ENCODE data around the gene TTI1.

Gene TTI1

DNA sequence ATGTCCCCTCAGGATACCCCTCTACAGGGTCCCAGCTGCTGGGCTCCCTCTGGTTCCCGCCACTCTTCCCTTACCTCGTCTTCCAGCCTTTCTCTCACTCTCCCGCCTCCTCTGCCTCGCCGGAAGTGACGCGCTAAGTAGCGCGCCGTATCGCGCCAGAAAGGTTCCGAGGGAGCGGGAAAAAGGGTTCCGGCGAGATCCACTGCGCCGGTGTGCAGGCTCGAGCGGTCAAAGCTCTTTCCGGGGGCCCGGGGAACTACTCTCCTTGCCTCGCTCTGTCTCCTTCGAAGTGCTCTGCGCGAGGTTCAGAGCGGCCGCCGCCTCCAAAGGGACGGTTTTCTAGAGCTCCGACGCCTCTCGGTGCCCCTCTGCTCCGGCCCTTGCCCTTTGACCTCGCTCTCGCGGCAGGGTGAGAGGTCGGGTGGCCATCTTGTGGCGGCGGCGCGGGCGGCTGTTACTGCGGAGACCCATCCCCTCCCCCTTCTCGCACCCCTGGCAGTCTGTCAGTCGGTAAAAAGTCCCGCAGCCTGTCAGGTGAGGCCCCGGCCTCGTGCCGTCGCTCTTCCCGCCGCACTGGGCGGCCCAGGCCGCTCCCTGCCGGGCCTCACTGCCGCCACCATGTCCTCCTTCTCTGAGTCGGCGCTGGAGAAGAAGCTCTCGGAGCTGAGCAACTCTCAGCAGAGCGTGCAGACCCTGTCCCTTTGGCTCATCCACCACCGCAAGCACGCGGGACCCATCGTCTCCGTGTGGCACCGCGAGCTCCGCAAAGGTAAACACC is at the start of gene TTI1, which contains the start of gene RPRD1B:
Gene TTI1 (minus strand): TSS at position 127 of the 778 bp plus-strand sequence. CDS start 19,640 bp downstream, outside the sequence.
Gene RPRD1B (plus strand): TSS at position 417 of the 778 bp plus-strand sequence. CDS start 202 bp downstream, at position 619.
- Histone ChIP-seq H3K27ac (peak within 1 kb of the TSS; percentile 96), H3K4me3 (ENCODE audit: low read depth in 1 of 2, low read length in 1 of 2) (peak within 1 kb of the TSS; percentile 93 to 96), H3K36me3 (peaks cover 13% of the 10 kb centered on the region), H3K4me1 (ENCODE audit: control insufficient read depth in 1 of 2, insufficient read depth in 1 of 2, low read depth in 1 of 2, low read length in 1 of 2) (peaks cover 26 to 39% of the 10 kb centered on the region in 2 experiments), H3K9me3 (no peaks in the 10 kb centered on the region), H3K27me3 (no peaks in the 10 kb centered on the region)
- TF ChIP-seq, protein P1, sequence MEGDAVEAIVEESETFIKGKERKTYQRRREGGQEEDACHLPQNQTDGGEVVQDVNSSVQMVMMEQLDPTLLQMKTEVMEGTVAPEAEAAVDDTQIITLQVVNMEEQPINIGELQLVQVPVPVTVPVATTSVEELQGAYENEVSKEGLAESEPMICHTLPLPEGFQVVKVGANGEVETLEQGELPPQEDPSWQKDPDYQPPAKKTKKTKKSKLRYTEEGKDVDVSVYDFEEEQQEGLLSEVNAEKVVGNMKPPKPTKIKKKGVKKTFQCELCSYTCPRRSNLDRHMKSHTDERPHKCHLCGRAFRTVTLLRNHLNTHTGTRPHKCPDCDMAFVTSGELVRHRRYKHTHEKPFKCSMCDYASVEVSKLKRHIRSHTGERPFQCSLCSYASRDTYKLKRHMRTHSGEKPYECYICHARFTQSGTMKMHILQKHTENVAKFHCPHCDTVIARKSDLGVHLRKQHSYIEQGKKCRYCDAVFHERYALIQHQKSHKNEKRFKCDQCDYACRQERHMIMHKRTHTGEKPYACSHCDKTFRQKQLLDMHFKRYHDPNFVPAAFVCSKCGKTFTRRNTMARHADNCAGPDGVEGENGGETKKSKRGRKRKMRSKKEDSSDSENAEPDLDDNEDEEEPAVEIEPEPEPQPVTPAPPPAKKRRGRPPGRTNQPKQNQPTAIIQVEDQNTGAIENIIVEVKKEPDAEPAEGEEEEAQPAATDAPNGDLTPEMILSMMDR (IDR thresholded peaks at IDR 0.05): no peak

DNA sequence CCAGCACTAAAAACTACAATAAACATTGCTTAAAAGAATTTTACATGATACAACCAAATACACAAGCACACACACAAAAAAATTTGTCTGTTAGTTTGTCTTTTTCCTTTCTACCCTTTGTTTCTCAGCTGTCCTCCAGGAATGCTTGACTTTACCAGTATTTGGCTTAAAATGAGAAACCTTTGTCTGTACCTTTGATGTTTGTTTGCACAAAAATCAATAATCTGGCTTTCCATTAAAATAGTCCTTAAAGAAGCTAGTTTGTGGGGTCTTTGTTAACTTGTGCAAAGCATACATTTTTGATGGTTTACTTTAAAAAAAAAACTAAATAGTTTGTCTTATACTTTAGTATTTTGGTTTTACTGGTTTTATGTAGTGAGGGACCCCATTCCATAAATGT is 49.6 kb upstream of the TTI1 start:
- H3K27ac ChIP-seq: no peak overlapping the region
- no peaks in the 10 kb centered on the region for H3K9me3 ChIP-seq
- H3K27me3 ChIP-seq: no peaks in the 10 kb centered on the region
- H3K4me3 ChIP-seq (ENCODE audit: low read depth in 1 of 2, low read length in 1 of 2): no peak overlapping the region
- no peaks in the 10 kb centered on the region for H3K4me1 ChIP-seq (ENCODE audit: control insufficient read depth in 1 of 2, insufficient read depth in 1 of 2, low read depth in 1 of 2, low read length in 1 of 2)
- H3K36me3 ChIP-seq: peaks cover 57% of the 10 kb centered on the region
- TF ChIP-seq, protein P1 (IDR thresholded peaks at IDR 0.05): no peak

DNA sequence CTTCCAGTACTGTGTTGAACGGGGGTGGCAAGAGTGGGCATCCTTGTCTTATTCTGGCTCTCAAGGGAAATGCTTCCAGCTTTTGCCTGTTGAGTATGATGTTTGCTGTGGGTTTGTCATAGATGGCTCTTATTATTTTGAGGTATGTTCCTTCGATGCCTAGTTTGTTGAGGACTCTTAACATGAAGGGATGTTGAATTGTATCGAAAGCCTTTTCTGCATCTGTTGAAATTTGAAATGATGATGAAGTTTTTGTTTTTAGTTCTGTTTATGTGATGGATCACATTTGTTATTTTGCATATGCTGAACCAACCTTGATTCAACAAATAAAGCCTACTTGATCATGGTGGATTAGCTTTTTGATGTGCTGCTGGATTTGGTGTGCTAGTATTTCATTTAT is 48.3 kb upstream of the TTI1 start:
- no peaks in the 10 kb centered on the region for H3K9me3 ChIP-seq
- TF ChIP-seq, protein P1 (IDR thresholded peaks at IDR 0.05): no peak
- peaks cover 53% of the 10 kb centered on the region for H3K36me3 ChIP-seq
- no peaks in the 10 kb centered on the region for H3K27me3 ChIP-seq
- H3K4me1 ChIP-seq (ENCODE audit: control insufficient read depth in 1 of 2, insufficient read depth in 1 of 2, low read depth in 1 of 2, low read length in 1 of 2): no peaks in the 10 kb centered on the region
- no peak overlapping the region for H3K4me3 ChIP-seq (ENCODE audit: low read depth in 1 of 2, low read length in 1 of 2)
- H3K27ac ChIP-seq: no peak overlapping the region

DNA sequence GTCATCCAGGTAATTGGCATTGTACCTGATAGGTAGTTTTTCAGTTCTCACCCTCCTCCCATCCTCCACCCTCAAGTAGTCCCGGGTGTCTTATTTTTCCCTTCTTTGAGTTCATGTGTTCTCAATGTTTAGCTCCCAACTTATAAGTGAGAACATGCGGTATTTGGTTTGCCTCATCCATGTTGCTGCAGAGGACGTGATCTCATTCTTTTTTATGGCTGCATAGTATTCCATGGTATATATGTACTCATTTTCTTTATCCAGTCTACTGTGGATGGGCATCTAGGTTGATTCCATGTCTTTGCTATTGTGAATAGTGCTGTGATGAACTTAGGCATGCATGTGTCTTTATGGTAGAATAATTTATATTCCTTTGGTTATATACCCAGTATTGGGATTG is 46.1 kb upstream of the TTI1 start:
- Histone ChIP-seq H3K4me1 (ENCODE audit: control insufficient read depth in 1 of 2, insufficient read depth in 1 of 2, low read depth in 1 of 2, low read length in 1 of 2) (no peaks in the 10 kb centered on the region), H3K4me3 (ENCODE audit: low read depth in 1 of 2, low read length in 1 of 2) (no peak overlapping the region), H3K27me3 (no peaks in the 10 kb centered on the region), H3K36me3 (peaks cover 41% of the 10 kb centered on the region), H3K9me3 (no peaks in the 10 kb centered on the region), H3K27ac (no peak overlapping the region)
- TF ChIP-seq, protein P1 (IDR thresholded peaks at IDR 0.05): no peak

DNA sequence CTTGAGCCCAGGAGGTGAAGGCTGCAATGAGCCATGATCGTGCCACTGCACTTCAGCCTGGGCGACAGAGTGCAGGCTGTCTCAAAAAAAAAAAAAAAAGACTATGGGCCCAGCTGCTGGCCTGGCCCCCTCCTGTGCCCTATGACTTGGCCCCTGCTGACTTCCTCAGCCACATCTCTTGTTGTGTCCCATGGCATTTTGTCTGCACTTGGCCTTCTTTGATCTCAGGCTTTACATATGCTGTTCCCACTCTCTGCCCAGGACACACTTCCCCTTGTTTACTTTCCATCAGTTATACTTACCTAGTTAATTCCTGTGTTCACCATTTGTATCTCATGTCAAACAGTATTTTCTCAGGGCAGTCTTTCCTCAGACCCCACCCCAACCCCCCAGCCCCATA is 44.8 kb upstream of the TTI1 start:
- no peak overlapping the region for H3K27ac ChIP-seq
- TF ChIP-seq, protein P1 (IDR thresholded peaks at IDR 0.05): no peak
- H3K27me3 ChIP-seq: no peaks in the 10 kb centered on the region
- no peaks in the 10 kb centered on the region for H3K4me1 ChIP-seq (ENCODE audit: control insufficient read depth in 1 of 2, insufficient read depth in 1 of 2, low read depth in 1 of 2, low read length in 1 of 2)
- no peaks in the 10 kb centered on the region for H3K9me3 ChIP-seq
- peaks cover 35% of the 10 kb centered on the region for H3K36me3 ChIP-seq
- H3K4me3 ChIP-seq (ENCODE audit: low read depth in 1 of 2, low read length in 1 of 2): no peak overlapping the region

Data from neutrophil (primary cell).